HG03135 (cell line): ENCODE results near the gene CFAP299.

Experiments used
- ATAC-seq: cut with Tn5 transposase; IDR thresholded peaks from one replicate; pipeline ENCODE4 v1.9.1; 2021; ENCODE audit warnings: mild to moderate bottlenecking, moderate library complexity; ENCODE audit not compliant: unreplicated experiment

Gene CFAP299

GRCh38 chr4:80387390-80388283 is 52.1 kb downstream of the CFAP299 start:
- ATAC-seq = no peak

GRCh38 chr4:80388284-80388607 is 52.7 kb downstream of the CFAP299 start:
- no peak for ATAC-seq

GRCh38 chr4:80390178-80390577 is 54.6 kb downstream of the CFAP299 start:
- no peak for ATAC-seq

GRCh38 chr4:80393246-80393969 is 57.9 kb downstream of the CFAP299 start:
- no peak for ATAC-seq

GRCh38 chr4:80393970-80394250 is 58.4 kb downstream of the CFAP299 start:
- ATAC-seq = no peak

GRCh38 chr4:80407246-80407645 is 71.7 kb downstream of the CFAP299 start:
- no peak for ATAC-seq

- ATAC-seq = no peak
Observed at GRCh38 chr4:80409809-80410208, 74.3 kb downstream of the CFAP299 start.

- ATAC-seq = no peak
Observed at GRCh38 chr4:80412322-80412721, 76.8 kb downstream of the CFAP299 start.

GRCh38 chr4:80413086-80413485 is 77.6 kb downstream of the CFAP299 start:
- no peak for ATAC-seq

GRCh38 chr4:80417019-80417418 is 81.5 kb downstream of the CFAP299 start:
- no peak for ATAC-seq

- no peak for ATAC-seq
Observed at GRCh38 chr4:80419946-80420345, 84.4 kb downstream of the CFAP299 start.

- ATAC-seq = no peak
Observed at GRCh38 chr4:80420638-80421037, 85.1 kb downstream of the CFAP299 start.

- ATAC-seq = peak; percentile 61
Observed at GRCh38 chr4:80422727-80423404, 87.3 kb downstream of the CFAP299 start.

GRCh38 chr4:80423553-80424224 is 88.2 kb downstream of the CFAP299 start:
- no peak for ATAC-seq

GRCh38 chr4:80424225-80424581 is 88.7 kb downstream of the CFAP299 start:
- ATAC-seq = no peak

- ATAC-seq = no peak
Observed at GRCh38 chr4:80425124-80426100, 89.9 kb downstream of the CFAP299 start.

GRCh38 chr4:80431203-80431965 is 95.9 kb downstream of the CFAP299 start:
- no peak for ATAC-seq

- no peak for ATAC-seq
Observed at GRCh38 chr4:80434238-80434637, 98.7 kb downstream of the CFAP299 start.

- no peak for ATAC-seq
Observed at GRCh38 chr4:80438016-80438415, 102.5 kb downstream of the CFAP299 start.
